Measurements from ENCODE around the gene C3orf18. TPM values are rescaled to one million over a fixed set of nuclear protein-coding genes. Genes with fewer than 3 reads are reported as not detected.

Gene C3orf18
- total and polyA plus RNA-seq, 2 experiments from 2014 or later: 2.4 to 7.7 TPM

DNA sequence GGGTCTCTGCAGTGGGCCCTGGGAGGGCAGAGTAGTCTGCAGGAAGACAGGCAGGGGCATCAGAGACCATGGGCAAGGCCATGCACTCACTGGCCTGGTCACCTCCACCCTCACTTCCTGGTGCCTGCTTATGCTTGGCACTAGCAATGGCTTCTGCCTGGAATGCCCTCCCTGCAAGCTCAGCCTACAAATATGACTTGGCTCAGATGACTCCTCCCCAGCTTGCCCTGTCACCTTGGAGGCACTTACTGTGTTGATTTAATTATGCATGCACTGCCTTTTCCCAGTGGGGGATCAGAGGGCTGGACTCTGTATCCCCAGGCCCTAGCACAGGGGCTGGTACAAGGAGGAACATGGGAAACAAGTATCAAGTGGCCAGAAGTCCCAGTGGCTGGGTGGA lies 7.8 kb downstream of the C3orf18 start:
- Histone ChIP-seq H3K27me3 (ENCODE audit: insufficient read depth) (no peaks in the 10 kb centered on the region), H3K4me1 (ENCODE audit: insufficient read depth) (no peaks in the 10 kb centered on the region), H2AFZ (no peak overlapping the region), H3K36me3 (ENCODE audit: insufficient read depth) (no peaks in the 10 kb centered on the region), H3K27ac (ENCODE audit: low read depth) (no peak overlapping the region), H3K79me2 (replicated peaks; ENCODE audit: insufficient read depth) (no peaks in the 10 kb centered on the region), H3K4me2 (no peak overlapping the region), H3K4me3 (no peak overlapping the region), H4K20me1 (replicated peaks; ENCODE audit: insufficient read depth) (no peaks in the 10 kb centered on the region), H3K9me2 (ENCODE audit: insufficient read depth) (no peaks in the 10 kb centered on the region), H3F3A (replicated peaks; ENCODE audit: low read depth) (no peaks in the 10 kb centered on the region)
- TF ChIP-seq EZH2phosphoT487 (IDR thresholded peaks at IDR 0.05; ENCODE audit: unreplicated experiment) (no peak), POLR2AphosphoS5 (IDR thresholded peaks at IDR 0.05; ENCODE audit: low read depth) (no peak), ZNF114 (CRISPR knock-in tag; IDR thresholded peaks at IDR 0.05) (no peak), ZNF331 (CRISPR knock-in tag; IDR thresholded peaks at IDR 0.05; ENCODE audit: low read depth) (no peak), CREB1 (CRISPR knock-in tag; IDR thresholded peaks at IDR 0.05; ENCODE audit: low read depth) (no peak), JUNB (IDR thresholded peaks at IDR 0.05; ENCODE audit: unreplicated experiment) (no peak), EZH2 (IDR thresholded peaks at IDR 0.05; ENCODE audit: low read depth, unreplicated experiment) (no peak), STAT1 (IDR thresholded peaks at IDR 0.05; ENCODE audit: unreplicated experiment) (no peak), NANOG (IDR thresholded peaks at IDR 0.05; ENCODE audit: borderline replicate concordance) (no peak)
- TF ChIP-seq, protein P1, sequence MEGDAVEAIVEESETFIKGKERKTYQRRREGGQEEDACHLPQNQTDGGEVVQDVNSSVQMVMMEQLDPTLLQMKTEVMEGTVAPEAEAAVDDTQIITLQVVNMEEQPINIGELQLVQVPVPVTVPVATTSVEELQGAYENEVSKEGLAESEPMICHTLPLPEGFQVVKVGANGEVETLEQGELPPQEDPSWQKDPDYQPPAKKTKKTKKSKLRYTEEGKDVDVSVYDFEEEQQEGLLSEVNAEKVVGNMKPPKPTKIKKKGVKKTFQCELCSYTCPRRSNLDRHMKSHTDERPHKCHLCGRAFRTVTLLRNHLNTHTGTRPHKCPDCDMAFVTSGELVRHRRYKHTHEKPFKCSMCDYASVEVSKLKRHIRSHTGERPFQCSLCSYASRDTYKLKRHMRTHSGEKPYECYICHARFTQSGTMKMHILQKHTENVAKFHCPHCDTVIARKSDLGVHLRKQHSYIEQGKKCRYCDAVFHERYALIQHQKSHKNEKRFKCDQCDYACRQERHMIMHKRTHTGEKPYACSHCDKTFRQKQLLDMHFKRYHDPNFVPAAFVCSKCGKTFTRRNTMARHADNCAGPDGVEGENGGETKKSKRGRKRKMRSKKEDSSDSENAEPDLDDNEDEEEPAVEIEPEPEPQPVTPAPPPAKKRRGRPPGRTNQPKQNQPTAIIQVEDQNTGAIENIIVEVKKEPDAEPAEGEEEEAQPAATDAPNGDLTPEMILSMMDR (conservative IDR thresholded peaks at IDR 0.05; ENCODE audit: low read depth in 2 of 2): no peak
- TF ChIP-seq, protein P2, sequence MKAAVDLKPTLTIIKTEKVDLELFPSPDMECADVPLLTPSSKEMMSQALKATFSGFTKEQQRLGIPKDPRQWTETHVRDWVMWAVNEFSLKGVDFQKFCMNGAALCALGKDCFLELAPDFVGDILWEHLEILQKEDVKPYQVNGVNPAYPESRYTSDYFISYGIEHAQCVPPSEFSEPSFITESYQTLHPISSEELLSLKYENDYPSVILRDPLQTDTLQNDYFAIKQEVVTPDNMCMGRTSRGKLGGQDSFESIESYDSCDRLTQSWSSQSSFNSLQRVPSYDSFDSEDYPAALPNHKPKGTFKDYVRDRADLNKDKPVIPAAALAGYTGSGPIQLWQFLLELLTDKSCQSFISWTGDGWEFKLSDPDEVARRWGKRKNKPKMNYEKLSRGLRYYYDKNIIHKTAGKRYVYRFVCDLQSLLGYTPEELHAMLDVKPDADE (IDR thresholded peaks at IDR 0.05): no peak
- TF ChIP-seq, protein P3, sequence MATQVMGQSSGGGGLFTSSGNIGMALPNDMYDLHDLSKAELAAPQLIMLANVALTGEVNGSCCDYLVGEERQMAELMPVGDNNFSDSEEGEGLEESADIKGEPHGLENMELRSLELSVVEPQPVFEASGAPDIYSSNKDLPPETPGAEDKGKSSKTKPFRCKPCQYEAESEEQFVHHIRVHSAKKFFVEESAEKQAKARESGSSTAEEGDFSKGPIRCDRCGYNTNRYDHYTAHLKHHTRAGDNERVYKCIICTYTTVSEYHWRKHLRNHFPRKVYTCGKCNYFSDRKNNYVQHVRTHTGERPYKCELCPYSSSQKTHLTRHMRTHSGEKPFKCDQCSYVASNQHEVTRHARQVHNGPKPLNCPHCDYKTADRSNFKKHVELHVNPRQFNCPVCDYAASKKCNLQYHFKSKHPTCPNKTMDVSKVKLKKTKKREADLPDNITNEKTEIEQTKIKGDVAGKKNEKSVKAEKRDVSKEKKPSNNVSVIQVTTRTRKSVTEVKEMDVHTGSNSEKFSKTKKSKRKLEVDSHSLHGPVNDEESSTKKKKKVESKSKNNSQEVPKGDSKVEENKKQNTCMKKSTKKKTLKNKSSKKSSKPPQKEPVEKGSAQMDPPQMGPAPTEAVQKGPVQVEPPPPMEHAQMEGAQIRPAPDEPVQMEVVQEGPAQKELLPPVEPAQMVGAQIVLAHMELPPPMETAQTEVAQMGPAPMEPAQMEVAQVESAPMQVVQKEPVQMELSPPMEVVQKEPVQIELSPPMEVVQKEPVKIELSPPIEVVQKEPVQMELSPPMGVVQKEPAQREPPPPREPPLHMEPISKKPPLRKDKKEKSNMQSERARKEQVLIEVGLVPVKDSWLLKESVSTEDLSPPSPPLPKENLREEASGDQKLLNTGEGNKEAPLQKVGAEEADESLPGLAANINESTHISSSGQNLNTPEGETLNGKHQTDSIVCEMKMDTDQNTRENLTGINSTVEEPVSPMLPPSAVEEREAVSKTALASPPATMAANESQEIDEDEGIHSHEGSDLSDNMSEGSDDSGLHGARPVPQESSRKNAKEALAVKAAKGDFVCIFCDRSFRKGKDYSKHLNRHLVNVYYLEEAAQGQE (IDR thresholded peaks at IDR 0.05; ENCODE audit: unreplicated experiment): no peak
- TF ChIP-seq, protein P4, sequence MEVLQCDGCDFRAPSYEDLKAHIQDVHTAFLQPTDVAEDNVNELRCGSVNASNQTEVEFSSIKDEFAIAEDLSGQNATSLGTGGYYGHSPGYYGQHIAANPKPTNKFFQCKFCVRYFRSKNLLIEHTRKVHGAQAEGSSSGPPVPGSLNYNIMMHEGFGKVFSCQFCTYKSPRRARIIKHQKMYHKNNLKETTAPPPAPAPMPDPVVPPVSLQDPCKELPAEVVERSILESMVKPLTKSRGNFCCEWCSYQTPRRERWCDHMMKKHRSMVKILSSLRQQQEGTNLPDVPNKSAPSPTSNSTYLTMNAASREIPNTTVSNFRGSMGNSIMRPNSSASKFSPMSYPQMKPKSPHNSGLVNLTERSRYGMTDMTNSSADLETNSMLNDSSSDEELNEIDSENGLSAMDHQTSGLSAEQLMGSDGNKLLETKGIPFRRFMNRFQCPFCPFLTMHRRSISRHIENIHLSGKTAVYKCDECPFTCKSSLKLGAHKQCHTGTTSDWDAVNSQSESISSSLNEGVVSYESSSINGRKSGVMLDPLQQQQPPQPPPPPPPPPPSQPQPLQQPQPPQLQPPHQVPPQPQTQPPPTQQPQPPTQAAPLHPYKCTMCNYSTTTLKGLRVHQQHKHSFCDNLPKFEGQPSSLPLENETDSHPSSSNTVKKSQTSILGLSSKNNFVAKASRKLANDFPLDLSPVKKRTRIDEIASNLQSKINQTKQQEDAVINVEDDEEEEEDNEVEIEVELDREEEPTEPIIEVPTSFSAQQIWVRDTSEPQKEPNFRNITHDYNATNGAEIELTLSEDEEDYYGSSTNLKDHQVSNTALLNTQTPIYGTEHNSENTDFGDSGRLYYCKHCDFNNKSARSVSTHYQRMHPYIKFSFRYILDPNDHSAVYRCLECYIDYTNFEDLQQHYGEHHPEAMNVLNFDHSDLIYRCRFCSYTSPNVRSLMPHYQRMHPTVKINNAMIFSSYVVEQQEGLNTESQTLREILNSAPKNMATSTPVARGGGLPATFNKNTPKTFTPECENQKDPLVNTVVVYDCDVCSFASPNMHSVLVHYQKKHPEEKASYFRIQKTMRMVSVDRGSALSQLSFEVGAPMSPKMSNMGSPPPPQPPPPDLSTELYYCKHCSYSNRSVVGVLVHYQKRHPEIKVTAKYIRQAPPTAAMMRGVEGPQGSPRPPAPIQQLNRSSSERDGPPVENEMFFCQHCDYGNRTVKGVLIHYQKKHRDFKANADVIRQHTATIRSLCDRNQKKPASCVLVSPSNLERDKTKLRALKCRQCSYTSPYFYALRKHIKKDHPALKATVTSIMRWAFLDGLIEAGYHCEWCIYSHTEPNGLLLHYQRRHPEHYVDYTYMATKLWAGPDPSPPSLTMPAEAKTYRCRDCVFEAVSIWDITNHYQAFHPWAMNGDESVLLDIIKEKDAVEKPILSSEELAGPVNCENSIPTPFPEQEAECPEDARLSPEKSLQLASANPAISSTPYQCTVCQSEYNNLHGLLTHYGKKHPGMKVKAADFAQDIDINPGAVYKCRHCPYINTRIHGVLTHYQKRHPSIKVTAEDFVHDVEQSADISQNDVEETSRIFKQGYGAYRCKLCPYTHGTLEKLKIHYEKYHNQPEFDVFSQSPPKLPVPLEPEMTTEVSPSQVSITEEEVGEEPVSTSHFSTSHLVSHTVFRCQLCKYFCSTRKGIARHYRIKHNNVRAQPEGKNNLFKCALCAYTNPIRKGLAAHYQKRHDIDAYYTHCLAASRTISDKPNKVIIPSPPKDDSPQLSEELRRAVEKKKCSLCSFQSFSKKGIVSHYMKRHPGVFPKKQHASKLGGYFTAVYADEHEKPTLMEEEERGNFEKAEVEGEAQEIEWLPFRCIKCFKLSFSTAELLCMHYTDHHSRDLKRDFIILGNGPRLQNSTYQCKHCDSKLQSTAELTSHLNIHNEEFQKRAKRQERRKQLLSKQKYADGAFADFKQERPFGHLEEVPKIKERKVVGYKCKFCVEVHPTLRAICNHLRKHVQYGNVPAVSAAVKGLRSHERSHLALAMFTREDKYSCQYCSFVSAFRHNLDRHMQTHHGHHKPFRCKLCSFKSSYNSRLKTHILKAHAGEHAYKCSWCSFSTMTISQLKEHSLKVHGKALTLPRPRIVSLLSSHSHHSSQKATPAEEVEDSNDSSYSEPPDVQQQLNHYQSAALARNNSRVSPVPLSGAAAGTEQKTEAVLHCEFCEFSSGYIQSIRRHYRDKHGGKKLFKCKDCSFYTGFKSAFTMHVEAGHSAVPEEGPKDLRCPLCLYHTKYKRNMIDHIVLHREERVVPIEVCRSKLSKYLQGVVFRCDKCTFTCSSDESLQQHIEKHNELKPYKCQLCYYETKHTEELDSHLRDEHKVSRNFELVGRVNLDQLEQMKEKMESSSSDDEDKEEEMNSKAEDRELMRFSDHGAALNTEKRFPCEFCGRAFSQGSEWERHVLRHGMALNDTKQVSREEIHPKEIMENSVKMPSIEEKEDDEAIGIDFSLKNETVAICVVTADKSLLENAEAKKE (CRISPR knock-in tag; IDR thresholded peaks at IDR 0.05): no peak
- H3K9me3 Mint-ChIP-seq: no peaks in the 10 kb centered on the region; the same call in 2 of the 3 replicates
- ATAC-seq (no peak), DNase-seq (ENCODE audit: low spot score) (no peak)
- peaks cover 4% of the 10 kb centered on the region; the same call in 1 of the 3 replicates for H3K4me1 Mint-ChIP-seq
- peaks cover 2% of the 10 kb centered on the region; the same call in 1 of the 3 replicates for H3K36me3 Mint-ChIP-seq (ENCODE audit: low read depth)
- H3K27ac Mint-ChIP-seq: no peak overlapping the region
- no peak overlapping the region for H3K4me3 Mint-ChIP-seq
- H3K27me3 Mint-ChIP-seq (ENCODE audit: insufficient read depth, low read depth, poor library complexity): peaks cover 11% of the 10 kb centered on the region

All from GM23338 (cell line).